H1 (cell line): ENCODE measurements around the gene USP13. TPM values are rescaled to one million over a fixed set of nuclear protein-coding genes. Genes with fewer than 3 reads are reported as not detected.

ENCODE experiments used
- SP4 ChIP-seq: IDR thresholded peaks from 2 replicates; pipeline ENCODE4 v1.6.1; 2012; ENCODE audit warnings: low read length, inconsistent platforms
- polyA plus RNA-seq, 7 experiments: library from polyadenylated mRNA; depleted of rRNA in 3 of 7; stranded (reverse) in 5 of 7; unstranded in 2 of 7; fragments of >200 nt in 5 of 7; fragments of 200-250 nt in 2 of 7; gene quantifications; 1 replicate in 5 of 7; 2 replicates in 1 of 7; 4 replicates in 1 of 7; pipeline versions ENCODE4 v1.2.1 to v1.2.3, GENCODE V29; 2011 to 2013; ENCODE audit warnings: missing spikeins in 2 of 7, mixed read lengths in 2 of 7
- total RNA-seq: library from RNA; stranded (reverse); fragmentation: NEBNext Ultra II Directional; extraction: Animal tissue kit (Norgen Biotek cat#: 25700); gene quantifications from 2 replicates; pipeline ENCODE4 v1.2.1, GENCODE V29; 2021
- TF ChIP-seq, protein P1 (sequence below): fragments of 300-600 bp; sonication (generic); IDR thresholded peaks from 2 replicates; pipeline ENCODE4 v1.7.1; 2012; ENCODE audit warnings: low read length, moderate library complexity, mild to moderate bottlenecking, inconsistent platforms; ENCODE audit not compliant: insufficient replicate concordance

Gene USP13
- total and polyA plus RNA-seq, 2 of the 8 experiments (the other 6 are each of a cell fraction or from before 2014, with no cell fraction given) = 7.9 to 25.9 TPM

GRCh38 chr3:179760944-179761343 is 108.1 kb downstream of the USP13 start (continued):
- TF ChIP-seq, protein P1, sequence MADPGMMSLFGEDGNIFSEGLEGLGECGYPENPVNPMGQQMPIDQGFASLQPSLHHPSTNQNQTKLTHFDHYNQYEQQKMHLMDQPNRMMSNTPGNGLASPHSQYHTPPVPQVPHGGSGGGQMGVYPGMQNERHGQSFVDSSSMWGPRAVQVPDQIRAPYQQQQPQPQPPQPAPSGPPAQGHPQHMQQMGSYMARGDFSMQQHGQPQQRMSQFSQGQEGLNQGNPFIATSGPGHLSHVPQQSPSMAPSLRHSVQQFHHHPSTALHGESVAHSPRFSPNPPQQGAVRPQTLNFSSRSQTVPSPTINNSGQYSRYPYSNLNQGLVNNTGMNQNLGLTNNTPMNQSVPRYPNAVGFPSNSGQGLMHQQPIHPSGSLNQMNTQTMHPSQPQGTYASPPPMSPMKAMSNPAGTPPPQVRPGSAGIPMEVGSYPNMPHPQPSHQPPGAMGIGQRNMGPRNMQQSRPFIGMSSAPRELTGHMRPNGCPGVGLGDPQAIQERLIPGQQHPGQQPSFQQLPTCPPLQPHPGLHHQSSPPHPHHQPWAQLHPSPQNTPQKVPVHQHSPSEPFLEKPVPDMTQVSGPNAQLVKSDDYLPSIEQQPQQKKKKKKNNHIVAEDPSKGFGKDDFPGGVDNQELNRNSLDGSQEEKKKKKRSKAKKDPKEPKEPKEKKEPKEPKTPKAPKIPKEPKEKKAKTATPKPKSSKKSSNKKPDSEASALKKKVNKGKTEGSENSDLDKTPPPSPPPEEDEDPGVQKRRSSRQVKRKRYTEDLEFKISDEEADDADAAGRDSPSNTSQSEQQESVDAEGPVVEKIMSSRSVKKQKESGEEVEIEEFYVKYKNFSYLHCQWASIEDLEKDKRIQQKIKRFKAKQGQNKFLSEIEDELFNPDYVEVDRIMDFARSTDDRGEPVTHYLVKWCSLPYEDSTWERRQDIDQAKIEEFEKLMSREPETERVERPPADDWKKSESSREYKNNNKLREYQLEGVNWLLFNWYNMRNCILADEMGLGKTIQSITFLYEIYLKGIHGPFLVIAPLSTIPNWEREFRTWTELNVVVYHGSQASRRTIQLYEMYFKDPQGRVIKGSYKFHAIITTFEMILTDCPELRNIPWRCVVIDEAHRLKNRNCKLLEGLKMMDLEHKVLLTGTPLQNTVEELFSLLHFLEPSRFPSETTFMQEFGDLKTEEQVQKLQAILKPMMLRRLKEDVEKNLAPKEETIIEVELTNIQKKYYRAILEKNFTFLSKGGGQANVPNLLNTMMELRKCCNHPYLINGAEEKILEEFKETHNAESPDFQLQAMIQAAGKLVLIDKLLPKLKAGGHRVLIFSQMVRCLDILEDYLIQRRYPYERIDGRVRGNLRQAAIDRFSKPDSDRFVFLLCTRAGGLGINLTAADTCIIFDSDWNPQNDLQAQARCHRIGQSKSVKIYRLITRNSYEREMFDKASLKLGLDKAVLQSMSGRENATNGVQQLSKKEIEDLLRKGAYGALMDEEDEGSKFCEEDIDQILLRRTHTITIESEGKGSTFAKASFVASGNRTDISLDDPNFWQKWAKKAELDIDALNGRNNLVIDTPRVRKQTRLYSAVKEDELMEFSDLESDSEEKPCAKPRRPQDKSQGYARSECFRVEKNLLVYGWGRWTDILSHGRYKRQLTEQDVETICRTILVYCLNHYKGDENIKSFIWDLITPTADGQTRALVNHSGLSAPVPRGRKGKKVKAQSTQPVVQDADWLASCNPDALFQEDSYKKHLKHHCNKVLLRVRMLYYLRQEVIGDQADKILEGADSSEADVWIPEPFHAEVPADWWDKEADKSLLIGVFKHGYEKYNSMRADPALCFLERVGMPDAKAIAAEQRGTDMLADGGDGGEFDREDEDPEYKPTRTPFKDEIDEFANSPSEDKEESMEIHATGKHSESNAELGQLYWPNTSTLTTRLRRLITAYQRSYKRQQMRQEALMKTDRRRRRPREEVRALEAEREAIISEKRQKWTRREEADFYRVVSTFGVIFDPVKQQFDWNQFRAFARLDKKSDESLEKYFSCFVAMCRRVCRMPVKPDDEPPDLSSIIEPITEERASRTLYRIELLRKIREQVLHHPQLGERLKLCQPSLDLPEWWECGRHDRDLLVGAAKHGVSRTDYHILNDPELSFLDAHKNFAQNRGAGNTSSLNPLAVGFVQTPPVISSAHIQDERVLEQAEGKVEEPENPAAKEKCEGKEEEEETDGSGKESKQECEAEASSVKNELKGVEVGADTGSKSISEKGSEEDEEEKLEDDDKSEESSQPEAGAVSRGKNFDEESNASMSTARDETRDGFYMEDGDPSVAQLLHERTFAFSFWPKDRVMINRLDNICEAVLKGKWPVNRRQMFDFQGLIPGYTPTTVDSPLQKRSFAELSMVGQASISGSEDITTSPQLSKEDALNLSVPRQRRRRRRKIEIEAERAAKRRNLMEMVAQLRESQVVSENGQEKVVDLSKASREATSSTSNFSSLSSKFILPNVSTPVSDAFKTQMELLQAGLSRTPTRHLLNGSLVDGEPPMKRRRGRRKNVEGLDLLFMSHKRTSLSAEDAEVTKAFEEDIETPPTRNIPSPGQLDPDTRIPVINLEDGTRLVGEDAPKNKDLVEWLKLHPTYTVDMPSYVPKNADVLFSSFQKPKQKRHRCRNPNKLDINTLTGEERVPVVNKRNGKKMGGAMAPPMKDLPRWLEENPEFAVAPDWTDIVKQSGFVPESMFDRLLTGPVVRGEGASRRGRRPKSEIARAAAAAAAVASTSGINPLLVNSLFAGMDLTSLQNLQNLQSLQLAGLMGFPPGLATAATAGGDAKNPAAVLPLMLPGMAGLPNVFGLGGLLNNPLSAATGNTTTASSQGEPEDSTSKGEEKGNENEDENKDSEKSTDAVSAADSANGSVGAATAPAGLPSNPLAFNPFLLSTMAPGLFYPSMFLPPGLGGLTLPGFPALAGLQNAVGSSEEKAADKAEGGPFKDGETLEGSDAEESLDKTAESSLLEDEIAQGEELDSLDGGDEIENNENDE = no peak
- TF ChIP-seq SP4 = no peak
